GM18526 (cell line): Measurements from ENCODE around the gene CDH23.
A peak's percentile ranks its signal among the peaks of the same experiment; 100 is the strongest.

Experiments used
- POLR2A ChIP-seq: IDR thresholded peaks from 3 replicates; pipeline ENCODE4 v1.6.1; 2011; ENCODE audit not compliant: insufficient read length; ENCODE audit errors: extremely low read depth

Gene CDH23

GRCh38 chr10:71847418-71847817 lies 450.7 kb downstream of the CDH23 start:
- TF ChIP-seq POLR2A: no peak

DNA sequence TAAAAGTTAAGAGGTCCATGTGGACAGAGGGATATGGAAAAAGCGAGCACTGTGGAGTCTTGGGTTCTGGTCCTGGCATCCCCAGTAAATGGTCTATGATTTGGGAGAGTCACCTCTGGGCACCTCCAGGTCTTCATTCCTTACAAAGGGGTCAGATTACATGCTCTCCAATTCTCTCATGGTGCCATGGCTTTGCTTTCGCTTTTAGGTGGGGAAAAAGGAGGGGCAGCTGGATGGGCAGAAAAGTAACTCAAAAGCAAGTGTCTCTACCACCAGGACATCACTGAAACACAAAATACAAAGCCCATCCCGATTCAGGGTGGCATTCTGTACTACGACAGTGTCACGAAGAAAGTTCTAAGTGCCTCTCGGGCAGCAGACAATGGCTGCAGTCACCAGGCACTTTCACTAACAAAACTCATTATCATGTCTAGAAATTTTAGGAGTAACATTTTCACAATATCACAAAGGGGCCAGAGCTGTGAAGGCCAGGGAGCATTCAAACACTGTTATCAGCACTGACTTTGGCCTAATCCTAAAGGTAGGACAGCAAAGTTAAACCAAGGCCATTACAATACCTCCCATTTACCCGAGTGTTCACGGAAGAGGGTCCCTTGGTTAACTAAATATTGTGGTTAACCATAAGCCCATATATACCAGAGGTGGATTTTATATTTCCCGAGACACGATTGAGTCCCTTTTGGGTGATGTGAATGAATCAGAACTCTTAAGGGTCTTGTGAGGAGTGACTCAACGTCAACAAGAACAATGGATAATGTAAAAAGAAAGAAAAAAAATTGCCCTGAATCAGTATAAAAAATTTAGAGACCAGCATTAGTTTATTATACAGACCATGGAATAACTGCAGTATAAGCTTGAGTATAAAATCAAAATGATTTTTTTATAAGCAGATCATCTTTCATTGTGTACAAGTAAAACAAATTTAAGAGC lies 451.9 kb downstream of the CDH23 start:
- TF ChIP-seq POLR2A: no peak

- no peak for TF ChIP-seq POLR2A
These were observed 452.8 kb downstream of the CDH23 start for GRCh38 chr10:71849461-71849908.

DNA sequence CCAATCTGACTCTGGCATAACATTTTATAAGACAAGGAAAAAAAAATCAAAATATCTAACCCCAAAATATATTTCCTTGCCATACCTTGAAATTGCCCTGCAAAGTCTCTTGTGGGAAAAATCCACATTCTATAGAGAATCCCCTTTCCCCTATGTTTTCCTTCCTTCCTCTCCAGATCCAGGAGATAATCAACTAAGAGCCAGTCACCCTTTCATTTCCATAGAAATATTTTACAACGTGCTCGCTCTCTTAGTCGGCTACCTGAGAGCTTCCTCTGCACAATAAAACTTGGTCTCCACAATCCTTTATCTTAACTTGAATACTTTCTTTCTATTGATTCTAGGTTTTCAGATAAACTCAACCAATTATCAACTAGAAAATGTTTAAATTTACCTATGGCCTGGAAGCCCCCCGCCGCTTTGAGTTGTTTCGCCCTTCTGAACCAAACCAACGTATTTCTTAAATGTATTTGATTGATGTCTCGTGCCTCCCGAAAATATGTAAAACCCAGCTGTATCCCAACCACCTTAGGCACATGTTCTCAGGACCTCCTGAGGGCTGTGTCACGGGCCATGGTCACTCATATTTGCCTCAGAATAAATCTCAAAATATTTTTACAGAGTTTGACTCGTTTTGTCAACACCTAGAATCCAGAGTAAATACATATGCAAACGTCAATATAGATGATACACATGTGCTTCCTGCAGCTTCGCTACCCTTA lies 453.5 kb downstream of the CDH23 start:
- TF ChIP-seq POLR2A: no peak

- peak; percentile 98 for TF ChIP-seq POLR2A
These were observed 454.2 kb downstream of the CDH23 start, which contains the start of gene PSAP for GRCh38 chr10:71850743-71851464. Gene PSAP (minus strand): TSS chr10:71851251. CDS start chr10:71851221, 30 bp downstream.

GRCh38 chr10:71852355-71852937 lies 455.7 kb downstream of the CDH23 start:
- no peak for TF ChIP-seq POLR2A

DNA sequence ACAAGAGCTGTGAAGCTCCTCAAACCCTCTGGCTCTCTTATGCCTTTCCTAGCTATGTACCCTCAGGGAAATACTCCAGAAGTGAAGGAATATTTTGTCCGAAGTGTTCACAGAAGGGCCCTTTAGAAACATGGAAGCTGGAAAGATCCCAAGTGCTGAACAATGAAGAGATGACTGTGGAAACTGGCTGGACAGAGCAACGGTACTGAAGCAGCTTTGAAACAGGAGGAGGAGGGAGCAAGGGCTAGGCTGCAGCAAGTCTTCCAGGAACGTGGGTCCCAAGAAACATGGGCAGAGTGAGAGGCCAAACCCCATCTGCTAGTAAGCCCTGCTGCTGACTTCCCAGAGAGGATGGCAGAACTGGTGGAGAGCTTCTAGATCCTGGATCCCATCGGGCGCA lies 457.3 kb downstream of the CDH23 start:
- no peak for TF ChIP-seq POLR2A

DNA sequence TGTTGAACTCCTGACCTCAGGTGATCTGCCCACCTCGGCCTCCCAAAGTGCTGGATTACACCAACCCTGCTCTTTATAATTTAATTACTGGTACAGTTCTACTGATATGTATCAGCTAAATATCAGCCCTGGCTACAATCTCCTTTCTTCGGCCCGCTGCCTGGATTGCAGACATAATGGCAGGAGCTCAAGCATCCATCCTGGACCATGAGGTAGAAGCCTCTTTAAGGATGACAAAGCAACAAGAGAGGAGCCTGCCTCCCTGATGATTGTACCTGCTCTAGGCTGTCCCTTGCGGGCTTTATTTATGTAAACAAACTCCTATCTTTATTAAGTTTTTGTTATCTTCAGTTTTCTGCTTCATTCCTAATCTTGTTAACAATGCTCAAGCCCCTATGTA lies 459.9 kb downstream of the CDH23 start:
- no peak for TF ChIP-seq POLR2A

- TF ChIP-seq POLR2A: no peak
These were observed 461.5 kb downstream of the CDH23 start for GRCh38 chr10:71857934-71858890.

- no peak for TF ChIP-seq POLR2A
These were observed 463.7 kb downstream of the CDH23 start for GRCh38 chr10:71860243-71861029.

GRCh38 chr10:71863203-71863602 lies 466.5 kb downstream of the CDH23 start:
- TF ChIP-seq POLR2A: no peak

DNA sequence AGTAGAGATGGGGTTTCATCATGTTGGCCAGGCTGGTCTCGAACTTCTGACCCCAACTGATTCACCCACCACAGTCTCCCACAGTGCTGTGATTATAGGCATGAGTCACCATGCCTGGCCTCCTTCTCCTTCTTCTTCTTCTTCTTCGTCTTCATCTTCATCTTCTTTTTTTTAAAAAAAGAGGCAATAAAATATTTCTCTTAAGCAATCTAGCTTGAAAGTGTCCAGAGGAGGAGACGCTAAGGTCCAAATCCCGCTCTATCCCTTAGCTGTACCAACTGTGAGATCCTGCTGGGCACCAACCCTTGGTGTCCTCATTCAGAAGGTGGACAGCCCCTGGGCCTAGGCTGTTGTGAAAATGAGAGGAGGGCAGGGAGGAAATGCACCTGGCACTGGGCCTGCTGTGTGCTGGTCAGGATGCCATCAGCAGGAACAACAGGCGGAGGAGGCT lies 468.2 kb downstream of the CDH23 start:
- no peak for TF ChIP-seq POLR2A
